HG03066 (cell line): ENCODE measurements around the gene SLC36A1.
"Not testable (repeated sequence)": the region's sequence is repeated elsewhere in the genome, so short reads cannot be mapped to it uniquely, and the experiment has no call there.

Experiments
- ATAC-seq: cut with Tn5 transposase; IDR thresholded peaks from one replicate; pipeline ENCODE4 v1.9.1; 2021; ENCODE audit warnings: low read depth; ENCODE audit not compliant: unreplicated experiment

The SLC36A1 gene

DNA sequence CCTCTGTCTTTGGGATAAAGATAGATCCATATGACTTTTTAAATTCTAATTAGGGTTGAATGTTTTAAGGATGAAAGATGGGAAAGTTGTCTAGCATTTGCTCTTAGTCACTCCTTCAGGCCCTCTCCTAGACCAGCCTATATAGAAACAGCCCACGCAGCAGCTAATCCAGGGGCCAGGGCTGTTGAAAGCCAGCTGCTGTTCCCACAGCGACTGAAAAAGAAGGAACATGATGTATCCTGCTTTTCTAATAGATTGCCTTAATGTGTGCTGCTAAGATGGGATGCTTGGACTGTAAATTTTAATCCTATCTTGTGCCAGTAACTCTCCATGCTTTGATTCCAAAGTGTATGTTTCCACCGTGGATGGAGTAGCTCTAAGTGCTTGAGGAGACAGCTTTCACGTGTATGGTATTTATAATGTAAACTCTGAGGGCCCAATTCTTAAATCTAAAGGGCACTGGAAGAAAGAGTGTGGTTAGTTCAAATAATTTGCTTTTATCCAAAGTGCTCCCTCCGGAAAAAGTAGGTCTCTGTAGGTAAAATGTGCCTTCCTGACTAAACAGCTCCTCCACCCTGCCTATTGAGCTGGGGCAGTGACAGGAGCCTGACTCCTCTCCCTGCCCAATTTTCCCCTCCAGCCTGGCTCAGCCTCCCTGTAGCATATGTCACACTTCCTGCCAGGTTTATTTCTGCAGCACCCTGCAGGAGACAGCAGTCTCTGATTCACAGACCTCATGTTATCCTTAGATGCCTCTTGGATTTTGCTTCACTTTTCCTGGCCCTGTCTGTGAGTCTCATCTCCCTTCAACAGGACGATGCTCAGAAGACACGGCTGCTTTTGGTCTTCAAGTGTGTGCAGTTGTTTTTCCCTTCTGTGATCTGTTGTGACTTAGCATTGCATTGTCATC lies 33.2 kb downstream of the SLC36A1 start:
- ATAC-seq: no peak

DNA sequence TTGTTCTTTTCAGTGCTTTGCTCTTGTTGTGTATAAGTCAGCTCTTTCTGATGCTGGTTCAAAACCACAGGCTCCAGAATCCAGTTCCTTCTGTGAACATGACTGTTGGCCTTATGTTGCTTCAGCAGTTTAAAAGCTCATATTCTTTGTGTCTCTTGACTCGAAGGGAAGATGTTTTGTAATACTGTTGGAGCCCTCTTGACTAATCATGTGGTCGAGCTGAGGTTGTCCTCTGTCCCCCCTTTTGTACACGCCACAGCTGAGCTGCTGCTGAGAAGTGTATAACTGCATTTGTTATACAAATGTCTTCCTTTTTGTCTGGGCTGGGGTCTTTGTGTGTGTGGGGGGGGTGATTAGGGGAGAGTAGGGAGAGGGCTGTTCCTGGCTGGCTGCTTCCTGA lies 35.8 kb downstream of the SLC36A1 start:
- no peak for ATAC-seq

DNA sequence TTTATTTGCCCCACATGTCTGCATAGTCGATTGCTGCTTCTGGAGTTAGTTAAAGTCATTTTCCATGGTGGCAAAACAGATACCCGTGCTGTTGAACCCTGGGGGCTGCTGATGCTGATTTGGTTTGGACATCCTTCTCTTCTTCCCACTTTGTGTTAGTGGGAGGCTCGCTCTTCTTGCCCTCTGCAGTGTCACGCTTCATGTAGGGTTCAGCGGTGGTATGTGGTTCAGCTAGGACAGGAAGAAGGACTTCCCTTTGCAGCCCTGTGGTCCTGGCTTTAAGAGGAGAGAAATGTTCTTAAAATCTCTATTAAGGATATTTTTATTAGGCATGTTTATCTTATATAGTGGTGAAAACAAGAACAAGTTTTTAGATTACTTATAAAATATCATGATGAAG lies 36.2 kb downstream of the SLC36A1 start:
- ATAC-seq: no peak

DNA sequence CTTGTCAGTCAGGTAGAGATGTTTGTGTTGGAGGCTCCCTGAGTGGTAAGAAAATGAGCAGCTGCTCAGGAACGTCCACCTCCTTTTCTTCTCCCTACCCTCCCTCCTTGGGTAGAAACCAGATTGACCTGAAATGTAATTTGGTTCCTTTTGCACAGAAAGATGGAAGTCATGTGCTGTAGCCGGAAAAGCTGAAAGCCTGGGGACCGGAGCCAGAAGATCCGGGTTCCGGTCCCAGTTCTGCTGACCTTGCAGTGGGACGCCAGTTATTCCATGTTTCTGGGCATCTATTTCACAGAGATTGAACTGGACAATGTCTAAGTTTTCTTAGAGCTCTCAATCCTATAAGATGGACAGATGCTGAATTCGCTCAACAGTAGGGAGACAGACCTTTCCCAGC lies 40.1 kb downstream of the SLC36A1 start:
- ATAC-seq: no peak

DNA sequence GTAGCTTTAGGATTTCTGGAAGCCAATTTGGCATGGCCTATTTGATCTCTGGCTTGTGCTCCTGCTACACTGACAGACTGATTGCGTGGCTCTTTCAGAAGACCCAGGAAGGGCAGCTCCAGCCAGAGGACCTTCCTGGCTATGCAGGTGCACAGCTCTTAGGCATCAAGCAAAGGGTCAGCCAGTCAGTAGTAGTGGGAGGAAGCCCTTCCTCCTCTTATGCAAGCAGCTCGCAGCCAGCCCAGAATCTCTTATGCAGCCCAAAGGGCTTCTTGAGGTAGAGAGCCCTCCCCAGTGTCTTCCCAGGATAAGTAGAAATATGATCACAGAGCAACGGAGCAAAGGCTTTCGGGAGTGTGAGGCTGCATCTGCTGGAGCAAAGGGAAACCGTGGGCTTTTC lies 43.2 kb downstream of the SLC36A1 start:
- no peak for ATAC-seq

DNA sequence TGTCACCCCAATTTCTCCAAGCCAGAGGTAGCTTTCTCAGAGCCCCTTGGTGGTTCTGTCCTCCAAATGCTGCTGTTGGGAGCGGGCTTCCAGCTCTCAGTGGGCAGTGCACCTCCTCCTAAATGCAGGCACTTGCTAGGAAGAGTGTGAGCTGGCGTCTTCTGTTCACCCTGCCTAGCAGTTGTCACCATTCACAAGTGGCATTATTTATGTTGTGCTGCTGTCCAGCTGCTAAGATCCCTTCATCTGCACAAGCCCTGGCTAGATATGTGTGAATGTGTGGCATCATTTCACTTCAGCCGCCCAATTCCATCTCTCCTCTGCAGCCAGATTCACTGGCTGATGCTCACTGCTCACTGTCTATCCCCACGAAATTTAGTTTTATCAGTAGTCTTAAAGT lies 43.7 kb downstream of the SLC36A1 start:
- ATAC-seq: no peak

DNA sequence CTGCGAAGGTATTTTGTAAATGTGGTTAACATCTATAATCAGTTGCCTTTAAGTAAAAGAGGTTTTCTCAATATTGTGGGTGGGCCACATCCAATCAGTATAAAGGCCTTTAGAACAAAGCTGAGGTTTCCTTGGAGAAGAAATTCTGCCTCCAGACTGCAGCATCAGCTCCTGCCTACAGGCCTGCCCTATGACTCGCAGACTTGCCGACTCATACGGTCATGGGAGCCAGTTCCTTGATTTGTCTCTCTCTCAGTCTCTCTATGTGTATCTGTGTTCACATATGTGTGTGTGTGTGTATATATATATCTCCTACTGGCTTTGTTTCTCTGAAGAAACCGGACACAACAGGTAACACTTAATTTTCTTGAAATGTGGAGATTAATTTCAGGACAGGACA lies 45.3 kb downstream of the SLC36A1 start:
- no peak for ATAC-seq

DNA sequence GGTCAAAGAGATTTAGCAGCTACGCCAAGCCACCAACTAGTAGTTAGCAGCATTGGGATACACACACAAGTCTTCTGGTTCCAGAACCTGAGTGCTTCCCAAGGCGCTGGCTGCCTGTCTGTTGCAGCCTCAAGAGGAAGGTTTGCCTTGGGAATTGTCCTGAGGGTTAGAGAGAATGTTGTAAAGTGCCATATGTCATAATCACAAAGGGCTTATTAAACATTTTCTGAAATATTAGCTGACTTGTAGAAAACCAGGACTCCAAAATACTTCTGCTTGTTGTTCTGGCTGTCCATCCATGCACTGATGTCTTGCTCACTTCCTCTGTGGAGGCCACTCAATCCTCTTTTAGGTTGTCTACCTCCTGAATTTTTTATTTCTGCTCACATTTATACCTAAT lies 46.3 kb downstream of the SLC36A1 start:
- no peak for ATAC-seq

DNA sequence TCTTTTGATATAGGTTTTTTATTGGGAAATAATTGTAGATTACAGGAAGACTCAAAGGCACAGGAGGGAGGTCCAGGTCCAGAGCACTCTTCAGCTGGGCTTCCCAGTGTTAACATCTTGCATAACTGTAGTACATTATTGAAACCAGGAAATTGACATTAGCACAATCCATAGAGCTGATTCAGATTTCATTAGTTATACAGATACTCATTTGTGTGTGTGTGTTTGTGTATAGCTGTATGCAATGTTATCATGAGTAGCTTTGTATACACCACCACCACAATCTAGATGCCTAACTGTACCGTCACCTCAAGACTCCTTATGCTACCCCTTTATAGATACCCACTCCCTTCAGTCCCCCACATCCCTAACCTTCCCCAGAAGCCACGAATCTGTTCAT lies 47.9 kb downstream of the SLC36A1 start:
- no peak for ATAC-seq

DNA sequence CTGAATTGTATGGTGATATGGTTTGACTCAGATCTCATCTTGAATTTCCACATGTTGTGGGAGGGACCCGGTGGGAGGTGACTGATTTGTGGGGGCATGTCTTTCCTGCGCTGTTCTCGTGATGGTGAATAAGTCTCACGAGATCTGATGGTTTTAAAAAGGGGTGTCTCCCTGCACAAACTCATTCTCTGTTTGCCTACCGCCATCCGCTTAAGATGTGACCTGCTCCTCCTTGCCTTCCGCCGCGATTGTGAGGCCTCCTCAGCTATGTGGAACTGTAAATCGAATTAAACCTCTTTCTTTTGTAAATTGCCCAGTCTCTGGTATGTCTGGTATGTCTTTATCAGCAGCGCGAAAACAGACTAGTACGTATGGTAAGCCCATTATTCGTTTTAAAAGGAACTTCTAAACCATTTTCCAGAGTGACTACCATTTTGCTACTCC lies 48.7 kb downstream of the SLC36A1 start:
- no peak for ATAC-seq

DNA sequence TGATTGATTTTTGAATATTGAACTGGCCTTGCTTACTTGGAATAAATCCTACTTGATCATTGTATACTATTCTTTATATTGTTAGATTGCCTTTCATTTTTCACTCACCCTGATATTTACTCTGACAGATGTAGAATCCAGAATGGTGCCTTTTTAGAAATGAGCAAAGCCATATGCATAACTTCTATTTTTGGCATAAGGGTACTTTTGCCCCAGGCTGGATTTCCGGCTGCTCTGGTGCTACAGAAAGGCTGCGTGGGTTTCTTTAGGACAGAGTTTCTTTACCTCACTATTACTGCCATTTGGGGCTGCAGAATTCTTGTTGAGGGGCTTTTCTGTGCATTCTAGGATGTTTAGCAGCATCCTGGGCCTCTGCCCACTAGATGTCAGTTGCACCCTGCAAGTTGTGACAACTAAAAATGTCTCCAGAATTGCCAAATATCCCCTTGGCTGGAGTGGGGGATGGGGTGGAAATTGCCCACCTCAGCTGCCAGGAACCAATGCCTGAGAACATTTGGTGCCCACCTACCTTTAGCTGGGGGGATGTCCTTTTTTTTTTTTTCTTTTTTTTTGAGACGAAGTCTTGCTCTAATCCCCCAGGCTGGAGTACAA lies 50.1 kb downstream of the SLC36A1 start:
- no peak for ATAC-seq

DNA sequence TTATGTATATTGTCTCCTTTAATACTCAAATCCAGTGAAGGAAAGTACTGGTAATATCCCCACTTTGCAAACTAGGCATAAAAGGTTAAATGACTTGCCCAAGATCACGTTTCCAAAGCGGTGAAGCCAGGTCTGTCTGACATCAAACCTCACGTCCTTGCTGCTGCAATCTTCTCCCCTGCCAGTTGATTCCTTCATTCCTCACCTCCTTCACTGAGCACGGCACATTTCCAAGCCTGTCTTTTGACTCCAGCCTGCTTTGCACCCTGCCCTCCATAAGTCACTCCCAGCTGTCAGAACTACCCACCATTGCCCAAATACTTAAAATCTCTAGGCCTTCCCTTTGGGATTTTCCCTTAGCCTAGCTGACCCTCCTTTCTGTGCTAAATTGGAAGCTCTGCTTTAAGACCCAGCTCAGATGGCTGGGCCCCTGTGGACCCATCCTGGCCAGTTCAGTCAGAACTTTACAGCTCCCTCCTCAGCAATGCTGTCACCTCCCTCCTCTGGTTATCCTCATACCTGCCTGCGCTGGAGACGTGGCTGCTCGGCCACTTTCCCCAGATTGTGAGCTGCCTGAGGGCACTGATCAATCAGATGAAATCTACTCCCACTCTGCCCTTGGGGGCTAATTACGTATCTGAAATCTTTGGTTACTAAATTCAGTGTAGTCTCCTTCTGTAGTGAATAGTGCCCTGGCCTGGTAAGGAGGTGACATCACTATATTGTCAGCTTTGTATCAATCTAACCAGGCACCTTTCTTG lies 51.2 kb downstream of the SLC36A1 start:
- no peak for ATAC-seq

DNA sequence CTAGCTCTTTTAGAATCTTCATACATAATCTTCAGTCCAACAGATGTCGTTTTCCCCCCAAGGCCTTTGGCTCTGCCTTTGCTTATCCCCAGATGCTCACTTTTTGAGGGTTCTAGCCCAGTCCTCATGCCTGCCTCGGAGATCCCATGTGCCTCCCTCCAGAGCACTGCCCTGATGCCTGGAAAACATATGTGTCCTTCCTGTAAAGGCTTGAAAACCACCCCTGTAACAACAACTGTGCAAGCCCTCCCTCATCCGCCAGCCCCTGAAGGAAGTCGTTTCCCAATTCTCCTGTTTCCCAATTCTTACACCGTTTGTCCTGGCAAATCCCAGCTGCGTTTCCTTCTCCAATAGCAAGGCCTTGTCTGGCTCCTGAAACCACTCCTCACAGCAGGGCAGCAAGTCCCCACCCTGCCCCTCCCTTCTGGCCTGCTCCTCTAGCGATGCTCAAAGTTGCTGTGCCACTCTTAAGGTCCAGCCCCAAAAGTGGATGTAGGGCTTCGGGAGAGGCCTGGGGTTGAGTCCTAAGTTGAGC lies 52.2 kb downstream of the SLC36A1 start:
- no peak for ATAC-seq

DNA sequence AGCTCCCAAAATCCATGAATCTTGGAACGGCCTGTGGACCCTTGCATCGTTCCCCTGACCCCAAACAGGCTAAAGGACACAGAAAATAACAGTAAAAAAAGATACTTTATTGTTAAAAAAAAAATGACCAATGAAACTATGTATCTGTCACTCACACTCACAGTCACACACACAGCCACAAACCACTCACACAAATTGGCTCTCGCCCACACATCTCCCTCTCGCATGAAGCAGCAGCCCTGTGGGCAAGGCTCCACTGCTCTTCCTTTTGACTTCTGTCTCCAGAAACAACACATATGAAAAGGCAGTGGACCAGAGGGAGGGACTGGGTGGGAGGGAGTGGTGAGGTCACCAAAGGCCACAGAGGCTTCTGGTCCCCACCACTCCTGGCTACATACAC lies 56.6 kb downstream of the SLC36A1 start:
- ATAC-seq: no peak

DNA sequence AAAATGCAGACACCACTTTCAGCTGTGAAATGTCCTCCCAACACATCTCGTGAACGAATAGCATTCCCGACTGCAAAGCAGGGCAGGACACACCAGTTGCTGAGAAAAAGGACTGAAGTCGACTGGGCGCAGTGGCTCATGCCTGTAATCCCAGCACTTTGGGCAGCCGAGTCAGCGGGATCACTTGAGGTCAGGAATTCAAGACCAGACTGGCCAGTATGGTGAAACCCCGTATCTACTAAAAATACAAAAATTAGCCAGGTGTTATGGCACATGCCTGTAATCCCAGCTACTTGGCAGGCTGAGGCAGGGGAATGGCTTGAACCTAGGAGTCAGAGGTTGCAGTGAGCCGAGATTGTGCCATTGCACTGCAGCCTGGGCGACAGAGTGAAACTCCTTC lies 60.9 kb downstream of the SLC36A1 start:
- not testable (repeated sequence) for ATAC-seq

DNA sequence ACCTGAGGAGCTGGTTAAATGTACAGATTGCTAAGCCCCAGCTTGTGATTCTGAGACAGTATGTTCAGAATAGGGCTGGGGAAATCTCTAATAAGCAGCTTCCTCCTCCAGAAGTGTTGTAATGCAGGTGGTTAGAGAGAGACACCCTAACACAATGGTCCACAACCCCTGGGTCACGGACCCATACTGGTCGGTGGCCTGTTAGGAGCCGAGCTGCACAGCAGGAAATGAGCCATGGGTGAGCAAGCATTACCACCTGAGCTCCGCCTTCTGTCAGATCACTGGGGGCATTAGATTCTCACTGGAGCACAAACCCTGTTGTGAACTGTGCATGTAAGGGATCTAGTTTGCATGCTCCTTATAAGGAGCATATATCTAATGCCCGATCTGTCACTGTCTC lies 61.8 kb downstream of the SLC36A1 start:
- no peak for ATAC-seq

DNA sequence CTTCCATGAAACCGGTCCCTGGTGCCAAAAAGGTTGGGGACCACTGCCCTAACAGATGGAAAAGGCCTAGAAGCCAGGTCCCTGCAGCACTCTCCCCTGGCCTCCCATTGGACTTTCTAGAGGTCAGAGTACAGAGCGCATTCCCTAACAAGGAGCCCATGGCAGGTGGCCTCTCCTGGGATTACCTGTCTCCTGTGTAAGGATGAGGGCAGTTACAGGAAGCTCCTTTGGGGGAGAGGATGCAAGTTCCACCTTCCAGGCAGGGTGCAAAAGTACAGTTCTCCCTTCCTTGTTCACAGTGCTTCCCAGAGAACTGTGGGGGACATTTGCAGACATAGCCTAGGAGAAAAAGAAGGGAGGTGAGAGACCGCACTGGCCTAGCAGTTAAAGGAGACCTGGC lies 62.4 kb downstream of the SLC36A1 start:
- no peak for ATAC-seq

DNA sequence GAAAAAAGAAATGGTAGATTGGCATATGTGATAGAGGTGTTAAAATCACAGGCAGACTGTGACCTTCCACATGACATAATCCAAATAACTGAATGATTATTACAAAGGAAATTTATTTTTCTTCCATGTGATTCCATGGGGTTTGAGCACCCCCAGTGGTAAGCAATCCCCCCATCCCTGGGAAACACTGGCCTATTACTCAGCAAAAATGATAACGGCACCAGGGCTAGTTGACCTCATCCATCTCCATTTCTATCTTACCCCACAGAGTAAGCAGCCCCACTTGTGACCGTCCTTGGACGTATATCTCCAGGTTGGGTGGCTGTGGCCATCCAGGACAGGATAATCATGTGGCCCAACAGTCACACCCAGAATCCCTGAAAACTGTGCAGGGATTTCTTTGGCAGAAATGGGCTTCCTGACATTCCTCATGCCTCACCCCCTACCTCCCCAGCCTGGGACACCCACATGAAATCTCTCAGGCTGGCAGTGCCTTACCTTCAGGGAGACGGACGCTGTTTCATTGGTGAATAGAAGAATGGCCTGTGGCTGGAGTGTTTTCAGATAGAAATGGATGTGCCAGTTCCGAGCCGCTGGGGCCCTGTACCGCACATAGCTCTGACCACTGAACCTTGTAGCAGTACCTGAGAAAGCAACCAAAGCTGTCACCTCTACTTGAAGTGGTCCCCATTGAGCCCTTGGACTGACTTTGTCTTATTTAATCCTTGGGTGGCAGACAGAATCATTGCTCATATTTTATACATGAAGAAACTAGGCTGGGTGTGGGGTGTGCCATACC lies 69.9 kb downstream of the SLC36A1 start:
- ATAC-seq: no peak

DNA sequence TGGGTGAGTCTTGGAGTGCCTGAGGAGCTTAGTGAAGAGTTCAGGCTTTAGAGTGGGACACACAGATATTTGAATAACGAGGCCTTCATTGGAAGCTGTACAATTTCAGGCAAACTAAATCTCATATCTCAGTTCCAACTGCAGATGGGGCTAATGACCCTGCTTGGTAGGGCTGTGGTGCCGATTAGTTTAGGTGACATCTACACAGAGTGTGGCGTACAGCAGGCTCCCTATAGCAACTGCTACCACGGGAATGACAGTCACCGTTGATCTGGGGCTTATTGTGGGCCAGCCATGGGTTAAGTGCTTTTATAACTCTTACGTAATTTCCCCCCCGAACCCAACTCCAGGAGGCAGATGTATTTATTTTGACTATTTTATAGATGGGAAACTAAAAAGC lies 72.9 kb downstream of the SLC36A1 start:
- ATAC-seq: no peak

DNA sequence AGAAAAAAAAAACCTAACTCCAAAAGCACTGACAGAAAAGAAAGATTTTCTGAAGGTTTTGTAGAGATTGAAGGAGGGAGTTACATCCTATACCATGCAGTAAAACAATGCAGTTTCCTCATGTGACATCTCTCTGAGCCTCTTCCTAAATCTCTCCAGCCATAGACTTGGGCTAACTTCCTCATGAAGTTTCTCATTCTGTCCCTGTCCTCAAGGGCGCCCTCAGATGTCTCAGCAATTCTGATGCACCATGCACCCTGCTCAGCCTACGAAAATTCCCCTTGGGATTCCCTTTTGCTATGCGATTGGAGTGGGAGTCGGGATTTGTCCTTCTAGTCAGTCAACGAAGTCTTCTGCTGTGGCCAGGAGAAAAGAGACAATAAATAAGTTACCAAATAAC lies 74.8 kb downstream of the SLC36A1 start:
- ATAC-seq: no peak
